Measurements from ENCODE around the gene CRACDL.
A peak's percentile ranks its signal among the peaks of the same experiment; 100 is the strongest.

The CRACDL gene

GRCh38 chr2:98778151-98778550, 157.9 kb downstream of the CRACDL start:
- no peak for DNase-seq (ENCODE audit: low read depth in 1 of 2, low spot score in 1 of 2)

- DNase-seq (ENCODE audit: low read depth in 1 of 2, low spot score in 1 of 2) = no peak
These were observed 158.3 kb downstream of the CRACDL start for GRCh38 chr2:98777710-98778109.

- no peak for DNase-seq (ENCODE audit: low read depth in 1 of 2, low spot score in 1 of 2)
These were observed 158.9 kb downstream of the CRACDL start for GRCh38 chr2:98777076-98777475.

- no peak for DNase-seq (ENCODE audit: low read depth in 1 of 2, low spot score in 1 of 2)
These were observed 159.9 kb downstream of the CRACDL start for GRCh38 chr2:98776136-98776535.

- no peak for DNase-seq (ENCODE audit: low read depth in 1 of 2, low spot score in 1 of 2)
These were observed 160.7 kb downstream of the CRACDL start for GRCh38 chr2:98775146-98775986.

GRCh38 chr2:98773907-98774306, 162.1 kb downstream of the CRACDL start:
- no peak for DNase-seq (ENCODE audit: low read depth in 1 of 2, low spot score in 1 of 2)

- no peak for DNase-seq (ENCODE audit: low read depth in 1 of 2, low spot score in 1 of 2)
These were observed 162.9 kb downstream of the CRACDL start for GRCh38 chr2:98773169-98773568.

- DNase-seq (ENCODE audit: low read depth in 1 of 2, low spot score in 1 of 2) = no peak
These were observed 163.5 kb downstream of the CRACDL start for GRCh38 chr2:98772536-98772935.

- peak; percentile 23 to 37 for DNase-seq (ENCODE audit: low read depth in 1 of 2, low spot score in 1 of 2)
These were observed 164.1 kb downstream of the CRACDL start for GRCh38 chr2:98771721-98772524.

- no peak for DNase-seq (ENCODE audit: low read depth in 1 of 2, low spot score in 1 of 2)
These were observed 164.8 kb downstream of the CRACDL start for GRCh38 chr2:98771264-98771663.

GRCh38 chr2:98769784-98770183, 166.2 kb downstream of the CRACDL start:
- DNase-seq (ENCODE audit: low read depth in 1 of 2, low spot score in 1 of 2) = no peak

GRCh38 chr2:98769114-98769476, 166.9 kb downstream of the CRACDL start:
- DNase-seq (ENCODE audit: low read depth in 1 of 2, low spot score in 1 of 2) = no peak

- no peak for DNase-seq (ENCODE audit: low read depth in 1 of 2, low spot score in 1 of 2)
These were observed 167.5 kb downstream of the CRACDL start for GRCh38 chr2:98768384-98769113.

GRCh38 chr2:98764499-98764898, 171.5 kb downstream of the CRACDL start:
- no peak for DNase-seq (ENCODE audit: low read depth in 1 of 2, low spot score in 1 of 2)

GRCh38 chr2:98763209-98763951, 172.6 kb downstream of the CRACDL start:
- DNase-seq (ENCODE audit: low read depth in 1 of 2, low spot score in 1 of 2) = no peak

GRCh38 chr2:98761909-98762308, 174.1 kb downstream of the CRACDL start:
- DNase-seq (ENCODE audit: low read depth in 1 of 2, low spot score in 1 of 2) = no peak

- peak in 1 of 2 donors; percentile 62 for DNase-seq (ENCODE audit: low read depth in 1 of 2, low spot score in 1 of 2)
These were observed 174.7 kb downstream of the CRACDL start for GRCh38 chr2:98761267-98761781.

GRCh38 chr2:98759827-98760625, 176.0 kb downstream of the CRACDL start:
- no peak for DNase-seq (ENCODE audit: low read depth in 1 of 2, low spot score in 1 of 2)

- no peak for DNase-seq (ENCODE audit: low read depth in 1 of 2, low spot score in 1 of 2)
These were observed 176.7 kb downstream of the CRACDL start for GRCh38 chr2:98759338-98759737.

GRCh38 chr2:98757904-98758421, 178.1 kb downstream of the CRACDL start:
- DNase-seq (ENCODE audit: low read depth in 1 of 2, low spot score in 1 of 2) = peak in 1 of 2 donors; percentile 43

Data from stimulated activated CD4-positive, alpha-beta T cell treated with anti-CD3 and anti-CD28 coated beads, Interleukin-15, amount 100 ng/mL, for 1 hour (primary cell).